T-helper 2 cell (primary cell): ENCODE results near the gene EFS.

ENCODE experiments used
- DNase-seq, 5 experiments: peaks; one replicate each; pipeline versions ENCODE4 v3.0.0 to v3.0.0-alpha.2; 2012 to 2022

Gene EFS

GRCh38 chr14:23377573-23378563, 12.9 kb upstream of the EFS start:
- DNase-seq = no peak

- no peak for DNase-seq
Measured at GRCh38 chr14:23377198-23377550, 12.2 kb upstream of the EFS start.

GRCh38 chr14:23376482-23377197, 11.7 kb upstream of the EFS start, which contains the start of gene CMTM5:
TSS of gene CMTM5 (plus strand) at chr14:23377046. CDS start at chr14:23377252, 206 bp downstream.
- DNase-seq = no peak

GRCh38 chr14:23375527-23376251, 10.7 kb upstream of the EFS start:
- DNase-seq = no peak

- DNase-seq = no peak
Measured at GRCh38 chr14:23373041-23373440, 8.1 kb upstream of the EFS start.

- DNase-seq = no peak
Measured at GRCh38 chr14:23372509-23372908, 7.5 kb upstream of the EFS start, which contains the start of gene IL25. TSS of gene IL25 (plus strand) at chr14:23372809.

- no peak for DNase-seq
Measured at GRCh38 chr14:23371865-23372264, 6.9 kb upstream of the EFS start.

GRCh38 chr14:23370221-23370620, 5.2 kb upstream of the EFS start:
- DNase-seq = no peak

- DNase-seq = no peak
Measured at GRCh38 chr14:23366426-23366921, 1.5 kb upstream of the EFS start.

GRCh38 chr14:23365732-23366425, 907 bp upstream of the EFS start:
- DNase-seq = no peak

GRCh38 chr14:23364164-23365035, 572 bp downstream of the EFS start:
- no peak for DNase-seq

DNA sequence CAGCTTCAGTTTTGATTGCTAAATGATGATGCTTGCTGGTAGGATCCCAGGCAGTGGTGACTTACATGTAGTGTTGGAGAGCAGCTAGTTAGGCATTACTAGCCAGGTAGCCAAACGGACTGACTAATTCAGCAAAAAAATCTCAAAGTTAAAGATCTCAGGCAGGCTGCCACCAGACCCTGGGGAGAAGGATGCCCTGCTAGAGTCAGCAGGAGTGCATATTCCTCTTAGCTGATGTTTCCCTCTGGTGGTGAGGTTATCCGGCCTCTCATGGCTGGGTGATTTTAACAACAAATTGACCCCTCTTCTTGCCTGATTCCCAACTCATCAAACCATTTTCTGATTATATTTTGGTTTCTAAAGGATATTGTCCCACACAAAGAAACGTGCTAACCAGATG, 2.8 kb downstream of the EFS start:
- DNase-seq = no peak

GRCh38 chr14:23361763-23362162, 3.2 kb downstream of the EFS start:
- DNase-seq = no peak

GRCh38 chr14:23361320-23361719, 3.7 kb downstream of the EFS start:
- DNase-seq = no peak

GRCh38 chr14:23360496-23360895, 4.5 kb downstream of the EFS start:
- DNase-seq = no peak

DNA sequence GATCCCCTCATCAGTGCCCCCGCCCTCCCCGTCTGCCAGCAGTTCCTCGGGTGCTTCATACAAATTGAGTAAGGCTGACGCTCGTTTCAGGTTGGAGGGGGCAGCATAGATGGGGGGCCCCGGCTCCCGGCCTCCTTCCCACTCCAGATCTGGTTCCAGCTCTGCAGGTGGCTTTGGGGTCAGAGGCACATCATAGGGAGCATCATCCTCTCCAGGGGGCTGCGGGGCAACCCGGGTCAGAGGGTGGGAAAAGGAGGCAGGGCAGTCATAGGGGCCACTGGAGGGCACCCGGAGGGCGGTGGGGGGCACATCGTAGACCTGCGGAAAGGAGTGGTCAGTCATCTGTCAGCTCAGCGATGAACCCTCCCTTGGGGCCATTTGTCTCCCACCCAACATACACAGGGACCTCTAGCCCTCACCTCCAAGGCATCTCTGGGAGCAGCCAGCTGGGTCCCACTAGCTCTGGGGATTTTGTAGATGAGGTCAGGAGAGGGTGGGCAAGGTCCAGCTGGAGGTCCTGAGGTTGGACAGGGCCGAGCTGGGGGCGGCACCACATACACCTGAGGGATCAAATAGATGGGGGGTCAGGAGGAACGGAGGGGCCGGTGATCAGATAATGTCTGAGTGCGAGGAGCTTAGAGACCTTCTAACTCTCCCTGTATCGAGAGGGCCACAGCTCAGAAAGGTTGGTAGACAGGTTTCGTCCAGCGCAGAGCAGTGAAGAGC, 5.1 kb downstream of the EFS start:
- no peak for DNase-seq

DNA sequence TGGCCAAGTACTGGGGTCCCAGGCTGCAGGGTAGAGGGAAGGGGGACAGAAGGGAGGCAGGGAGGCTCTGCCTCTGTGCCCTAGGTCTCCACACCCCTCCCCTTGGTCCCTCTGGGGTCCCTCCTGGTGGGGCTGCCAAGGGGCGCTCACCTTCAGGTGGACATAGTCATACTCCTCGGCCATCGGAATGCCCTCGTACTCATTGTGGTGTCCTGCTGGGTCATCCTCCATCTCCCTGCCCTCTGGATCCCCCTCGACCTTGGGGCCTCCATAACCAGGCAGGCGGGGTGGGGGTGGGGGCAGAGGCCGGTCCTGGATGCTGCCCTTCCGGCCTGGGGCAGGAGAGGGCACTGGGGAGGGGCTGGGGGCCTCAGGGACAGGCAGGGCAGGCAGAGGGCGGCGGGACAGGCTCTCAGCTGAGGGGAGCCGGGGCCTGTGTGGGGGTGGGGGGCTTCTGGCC, 5.8 kb downstream of the EFS start:
- DNase-seq = no peak

DNA sequence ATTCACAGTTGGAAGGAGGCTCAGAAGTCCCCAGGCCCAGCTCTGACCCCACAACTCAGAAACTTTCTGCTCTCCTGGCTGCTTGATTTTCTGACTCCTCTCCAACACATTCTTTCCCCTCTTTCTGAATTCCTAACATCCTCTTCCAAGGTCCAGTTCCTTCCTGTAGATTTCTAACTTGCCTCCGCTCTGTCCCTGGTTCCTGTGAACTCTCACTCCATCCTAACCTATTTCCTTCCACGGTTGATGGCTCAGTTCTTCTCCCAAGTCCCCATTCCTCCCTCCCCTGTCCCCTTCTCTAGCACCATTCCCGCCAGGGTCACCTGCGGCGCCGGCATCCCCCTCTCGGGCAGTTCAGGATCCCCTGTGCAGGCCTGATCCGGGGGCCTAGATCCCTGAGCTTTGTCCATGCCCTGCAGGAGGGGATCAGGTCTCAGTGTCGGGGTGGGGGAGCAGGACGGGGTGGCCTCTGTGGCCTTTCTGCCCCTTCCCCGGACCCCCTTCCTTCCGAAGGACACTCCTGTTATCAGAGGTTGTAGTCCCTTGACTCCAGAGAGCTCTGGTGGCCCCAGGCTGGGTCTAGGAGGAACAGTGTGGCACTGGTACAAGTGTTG, 6.3 kb downstream of the EFS start:
- no peak for DNase-seq

DNA sequence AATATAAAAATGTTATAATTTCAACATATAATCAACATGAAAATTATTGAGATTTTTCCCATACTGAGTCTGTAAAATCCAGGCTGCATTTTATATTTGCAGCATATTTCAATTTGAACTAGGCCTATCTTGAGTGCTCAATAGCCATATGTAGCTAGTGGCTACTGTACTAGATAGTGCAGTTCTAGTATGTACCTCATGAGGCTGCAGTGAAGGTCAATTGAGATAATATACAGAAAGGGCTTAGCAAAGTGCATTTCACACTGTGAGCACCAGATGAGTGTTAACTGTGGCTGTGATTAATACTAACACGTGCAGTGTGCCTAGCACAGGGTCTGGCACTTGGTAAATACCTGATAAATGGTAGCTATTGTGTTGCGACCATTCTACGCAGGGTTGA, 6.9 kb downstream of the EFS start:
- DNase-seq = no peak

DNA sequence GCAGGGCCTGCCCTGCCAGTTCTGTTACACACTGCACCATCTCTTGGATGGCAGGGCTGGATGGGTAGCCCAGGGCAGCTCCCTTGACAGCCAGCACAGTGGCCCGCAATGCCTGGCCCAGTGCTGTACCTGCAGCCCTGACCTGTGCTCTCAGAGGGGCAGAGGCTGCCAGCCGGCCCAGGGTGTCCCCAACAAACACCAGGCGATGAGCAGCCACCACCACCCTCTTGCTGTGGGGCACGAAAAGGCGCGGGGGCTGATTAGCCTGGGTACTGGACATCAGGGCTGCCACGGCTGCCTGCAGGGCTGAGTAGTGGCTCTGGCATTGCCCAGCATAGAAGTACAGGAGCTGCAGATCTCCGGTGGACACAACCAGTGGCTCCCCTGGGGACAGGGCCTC, 7.7 kb downstream of the EFS start:
- DNase-seq = no peak
